Ovary (tissue), 3 donors: Measurements from ENCODE around the gene KCTD10.

Experiments
- EP300 ChIP-seq: sonication (generic); formaldehyde crosslinking; IDR thresholded peaks from one replicate; pipeline ENCODE4 v1.6.1; 2017; ENCODE audit warnings: antibody characterized with exemption
- POLR2A ChIP-seq: fragments of 450-650 bp; IDR thresholded peaks from one replicate; pipeline ENCODE4 v1.6.1; 2017; ENCODE audit warnings: antibody characterized with exemption, mild to moderate bottlenecking, moderate library complexity
- TF ChIP-seq, protein P1 (sequence below), 3 donors: fragments of 450-650 bp in 2 of 3; fragments of 200-600 bp in 1 of 3; IDR thresholded peaks; one replicate each; pipeline versions ENCODE4 v1.5.1 to v1.8.0; 2016 to 2022; ENCODE audit warnings: antibody characterized with exemption in 3 of 3, mild to moderate bottlenecking in 1 of 3
- donor health status: DM: no; HTN: no; CAD: no.

DNA sequence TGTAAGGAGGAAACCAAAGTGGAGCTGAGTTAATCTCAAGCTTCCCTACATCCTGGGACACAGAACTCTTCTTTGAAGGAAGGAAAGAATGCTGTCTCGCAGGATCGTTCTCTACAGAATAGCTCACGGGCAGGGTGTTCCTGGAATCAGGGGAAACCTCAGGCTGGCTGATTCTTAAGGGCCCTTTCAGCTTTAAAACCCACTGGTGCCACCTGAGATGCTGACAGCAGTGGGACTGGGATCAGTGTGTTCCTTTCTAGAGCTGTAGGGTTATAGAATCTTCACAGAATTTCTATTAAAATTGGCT lies 48.1 kb upstream of the KCTD10 start:
- TF ChIP-seq, protein P1, sequence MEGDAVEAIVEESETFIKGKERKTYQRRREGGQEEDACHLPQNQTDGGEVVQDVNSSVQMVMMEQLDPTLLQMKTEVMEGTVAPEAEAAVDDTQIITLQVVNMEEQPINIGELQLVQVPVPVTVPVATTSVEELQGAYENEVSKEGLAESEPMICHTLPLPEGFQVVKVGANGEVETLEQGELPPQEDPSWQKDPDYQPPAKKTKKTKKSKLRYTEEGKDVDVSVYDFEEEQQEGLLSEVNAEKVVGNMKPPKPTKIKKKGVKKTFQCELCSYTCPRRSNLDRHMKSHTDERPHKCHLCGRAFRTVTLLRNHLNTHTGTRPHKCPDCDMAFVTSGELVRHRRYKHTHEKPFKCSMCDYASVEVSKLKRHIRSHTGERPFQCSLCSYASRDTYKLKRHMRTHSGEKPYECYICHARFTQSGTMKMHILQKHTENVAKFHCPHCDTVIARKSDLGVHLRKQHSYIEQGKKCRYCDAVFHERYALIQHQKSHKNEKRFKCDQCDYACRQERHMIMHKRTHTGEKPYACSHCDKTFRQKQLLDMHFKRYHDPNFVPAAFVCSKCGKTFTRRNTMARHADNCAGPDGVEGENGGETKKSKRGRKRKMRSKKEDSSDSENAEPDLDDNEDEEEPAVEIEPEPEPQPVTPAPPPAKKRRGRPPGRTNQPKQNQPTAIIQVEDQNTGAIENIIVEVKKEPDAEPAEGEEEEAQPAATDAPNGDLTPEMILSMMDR (IDR thresholded peaks at IDR 0.05), result no peak
- TF ChIP-seq POLR2A, result no peak
- TF ChIP-seq EP300, result no peak
